ENCODE data around the gene POLR2E. TPM values are rescaled to one million over a fixed set of nuclear protein-coding genes. Genes with fewer than 3 reads are reported as not detected.

POLR2E gene
- total RNA-seq, 4 donors from 2014 or later, result 87.6 to 264 (median 163) TPM

DNA sequence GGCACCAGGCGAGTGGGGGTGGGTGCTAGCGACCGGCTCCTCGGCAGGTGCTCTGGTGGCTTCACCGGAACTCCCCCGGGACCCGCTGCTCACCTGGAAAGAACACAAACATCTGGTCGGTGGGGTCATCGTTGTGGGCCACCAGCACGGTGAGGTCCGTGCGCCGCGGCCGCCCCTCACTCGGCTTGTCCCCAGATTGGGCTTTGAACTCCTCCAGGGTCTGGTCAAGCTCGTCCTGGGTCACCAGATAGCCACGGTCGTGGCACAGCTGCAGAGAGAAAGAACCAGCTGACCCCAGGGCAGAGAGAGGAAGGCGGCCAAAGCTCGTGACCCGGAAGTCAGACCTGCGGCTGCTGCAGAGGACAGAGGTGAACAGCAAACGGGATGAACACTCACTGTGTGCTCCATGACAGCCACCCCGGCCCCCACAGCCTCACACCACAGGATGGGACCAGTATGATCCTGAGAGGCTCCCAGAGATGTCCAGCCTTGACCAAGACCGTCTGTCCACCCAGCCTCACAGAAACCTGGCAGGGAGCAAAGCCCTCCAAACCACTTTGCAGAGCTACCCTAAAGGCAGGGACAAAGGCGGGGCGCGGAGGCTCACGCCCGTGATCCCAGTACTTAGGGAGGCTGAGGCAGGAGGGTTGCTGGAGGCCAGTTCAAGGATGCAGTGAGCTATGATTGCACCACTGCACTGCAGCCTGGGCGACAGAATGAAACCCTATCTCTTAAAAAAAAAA lies 1.2 kb downstream of the POLR2E start:
- WGBS, 2 donors, result 64 to 71% methylated on average over 22 to 28 of the region's 32 CpGs
- Histone ChIP-seq H3K36me3 (peaks cover 21 to 23% of the 10 kb centered on the region in 2 donors), H3K27me3 (no peaks in the 10 kb centered on the region), H3K4me1 (peaks cover 28 to 35% of the 10 kb centered on the region in 2 donors), H3K9me3 (no peaks in the 10 kb centered on the region), H3K4me3 (replicated peaks in 1 of 3) (peak overlapping the region; percentile 63 to 95 (median 88)), H3K27ac (no peak overlapping the region)
- DNase-seq, result no peak
- TF ChIP-seq CTCF (IDR thresholded peaks at IDR 0.05) (no peak), POLR2A (IDR thresholded peaks at IDR 0.05) (no peak)
- intact Hi-C loops (cut with DNase I), result loop anchor here (5.0 kb wide), 1 partner anchor 72 kb away; the partner anchor contains the start of genes RNU6-2 and TMEM259

DNA sequence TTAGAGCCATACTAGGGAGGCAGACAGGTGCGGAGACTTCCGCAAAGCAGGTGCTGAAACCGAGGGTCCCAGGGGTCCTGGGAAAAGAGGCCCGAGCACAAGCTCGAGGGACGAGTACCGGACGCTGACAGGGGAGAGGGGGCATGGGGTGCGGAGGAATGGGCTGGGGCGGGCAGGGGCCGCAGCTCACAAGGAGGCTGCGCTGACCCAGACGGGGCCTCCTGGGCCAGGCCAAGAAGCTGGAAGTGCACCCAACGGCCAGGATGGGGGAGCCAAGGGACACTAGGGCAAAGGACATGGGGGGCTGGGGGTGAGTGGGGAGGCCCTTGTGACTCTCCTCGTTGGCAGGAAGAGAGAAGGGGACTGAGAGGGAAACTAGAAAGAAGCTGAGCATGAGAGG lies 1.8 kb downstream of the POLR2E start:
- Histone ChIP-seq H3K36me3 (peaks cover 26% of the 10 kb centered on the region in 2 donors), H3K27ac (no peak overlapping the region), H3K9me3 (no peaks in the 10 kb centered on the region), H3K27me3 (no peaks in the 10 kb centered on the region), H3K4me3 (replicated peaks in 1 of 3) (no peak overlapping the region), H3K4me1 (peaks cover 22 to 28% of the 10 kb centered on the region in 2 donors)
- intact Hi-C loops (cut with DNase I), result loop anchor here (5.0 kb wide), 1 partner anchor 71 kb away; the partner anchor contains the start of genes RNU6-2 and TMEM259
- DNase-seq, result no peak
- 85 to 86% methylated on average over 15 of the region's 15 CpGs for WGBS, 2 donors
- TF ChIP-seq POLR2A (IDR thresholded peaks at IDR 0.05), result no peak
- no peak for TF ChIP-seq CTCF (IDR thresholded peaks at IDR 0.05)

- H3K36me3 ChIP-seq, result peaks cover 33% of the 10 kb centered on the region in 2 donors
- H3K4me1 ChIP-seq, result peaks cover 13 to 17% of the 10 kb centered on the region in 2 donors
- intact Hi-C loops (cut with DNase I), result loop anchor here (5.0 kb wide), 1 partner anchor 69 kb away; the partner anchor contains the start of genes RNU6-2 and TMEM259
Measured at GRCh38 chr19:1091544-1092175, 3.5 kb downstream of the POLR2E start.

DNA sequence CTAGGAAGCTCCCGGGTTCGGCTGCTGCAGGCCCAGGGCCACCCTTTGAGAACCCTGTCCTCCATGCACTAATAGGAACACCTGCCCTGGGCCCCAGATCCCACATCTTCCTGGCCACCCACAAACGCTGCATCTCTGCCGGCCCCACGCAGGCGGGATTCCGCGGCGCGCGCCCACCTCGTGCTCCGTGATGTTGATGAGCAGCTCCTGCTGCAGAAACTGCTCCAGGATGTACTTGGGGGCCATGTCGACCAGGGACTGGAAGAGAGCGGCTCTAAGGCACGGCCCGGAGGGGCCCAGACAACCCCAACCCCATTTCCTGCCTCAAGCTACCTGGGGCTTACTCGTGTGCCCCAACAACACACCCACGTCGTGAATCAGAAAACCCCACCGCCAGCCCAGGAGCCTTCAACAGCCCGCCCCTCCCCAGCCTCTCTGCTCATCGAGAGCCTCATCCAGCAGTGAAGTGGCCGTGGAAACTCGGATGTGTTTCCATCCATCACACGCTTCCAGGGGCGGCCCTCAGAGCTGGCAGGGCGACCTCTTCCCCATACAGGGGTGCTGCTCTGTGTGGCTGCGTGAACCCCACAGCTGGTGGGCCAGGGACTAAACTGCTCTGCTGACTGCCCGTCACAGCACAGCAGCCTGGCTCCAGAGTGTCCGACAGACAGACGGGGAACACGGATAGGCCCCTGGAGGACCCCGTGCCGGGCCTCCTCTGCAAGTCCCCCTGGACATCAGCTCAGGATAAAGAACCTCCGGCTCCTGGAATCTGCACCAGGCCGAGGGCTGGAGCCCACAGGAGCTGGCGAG lies 4.2 kb downstream of the POLR2E start:
- Histone ChIP-seq H3K36me3 (peaks cover 33 to 35% of the 10 kb centered on the region in 2 donors), H3K27me3 (no peaks in the 10 kb centered on the region), H3K27ac (no peak overlapping the region), H3K4me1 (peaks cover 13 to 17% of the 10 kb centered on the region in 2 donors), H3K4me3 (replicated peaks in 1 of 3) (no peak overlapping the region), H3K9me3 (no peaks in the 10 kb centered on the region)
- intact Hi-C loops (cut with DNase I), result loop anchor here (5.0 kb wide), 1 partner anchor 69 kb away; the partner anchor contains the start of genes RNU6-2 and TMEM259
- DNase-seq, result no peak
- WGBS, 2 donors, result 93 to 95% methylated on average over 14 to 34 of the region's 38 CpGs
- TF ChIP-seq CTCF (IDR thresholded peaks at IDR 0.05), result no peak
- no peak for TF ChIP-seq POLR2A (IDR thresholded peaks at IDR 0.05)

More at GRCh38 chr19:1091544-1092175, 3.5 kb downstream of the POLR2E start:
- Histone ChIP-seq H3K4me3 (replicated peaks in 1 of 3) (no peak overlapping the region), H3K27ac (no peak overlapping the region), H3K9me3 (no peaks in the 10 kb centered on the region), H3K27me3 (no peaks in the 10 kb centered on the region)
- DNase-seq, result no peak
- 88 to 91% methylated on average over 11 to 26 of the region's 27 CpGs for WGBS, 2 donors
- no peak for TF ChIP-seq POLR2A (IDR thresholded peaks at IDR 0.05)
- TF ChIP-seq CTCF (IDR thresholded peaks at IDR 0.05), result no peak
